COR-L47 (cell line): ENCODE results near the gene CFAP119.

Experiments
- DNase-seq: peaks from one replicate; lab custom pipeline; 2025; lab: John Stamatoyannopoulos, UW

Gene CFAP119

DNA sequence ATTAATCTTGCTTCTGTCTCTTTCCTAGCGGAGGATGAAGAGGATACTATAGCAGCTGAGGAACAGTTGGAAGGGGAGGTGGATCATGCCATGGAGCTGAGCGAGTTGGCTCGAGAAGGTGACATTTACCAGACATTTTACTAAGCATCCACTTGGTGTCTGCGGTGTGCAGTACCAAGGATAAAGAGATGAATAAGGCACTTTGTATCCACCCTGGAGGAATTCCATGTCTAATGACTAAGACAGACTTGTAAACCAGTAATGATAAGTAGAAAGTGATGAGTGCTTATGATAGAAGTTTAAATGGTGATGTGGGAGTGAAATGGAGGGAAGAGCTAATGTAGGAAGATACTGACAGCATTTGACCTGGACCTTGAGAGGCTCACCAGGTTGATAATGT is 50.9 kb downstream of the CFAP119 start:
- DNase-seq, result no peak
